IPS-NIHi7 (cell line): ENCODE measurements around the gene AK5.
A peak's percentile ranks its signal among the peaks of the same experiment; 100 is the strongest.
"Not testable (repeated sequence)": the region's sequence is repeated elsewhere in the genome, so short reads cannot be mapped to it uniquely, and the experiment has no call there.

Source experiments
- DNase-seq: peaks from one replicate; pipeline ENCODE4 v3.0.0; 2012; ENCODE audit warnings: mixed read lengths; ENCODE audit errors: extremely low spot score

The AK5 gene

GRCh38 chr1:77506771-77507170, 225.0 kb downstream of the AK5 start:
- DNase-seq: no peak

- DNase-seq: no peak
These were observed 227.3 kb downstream of the AK5 start for GRCh38 chr1:77509051-77509492.

DNA sequence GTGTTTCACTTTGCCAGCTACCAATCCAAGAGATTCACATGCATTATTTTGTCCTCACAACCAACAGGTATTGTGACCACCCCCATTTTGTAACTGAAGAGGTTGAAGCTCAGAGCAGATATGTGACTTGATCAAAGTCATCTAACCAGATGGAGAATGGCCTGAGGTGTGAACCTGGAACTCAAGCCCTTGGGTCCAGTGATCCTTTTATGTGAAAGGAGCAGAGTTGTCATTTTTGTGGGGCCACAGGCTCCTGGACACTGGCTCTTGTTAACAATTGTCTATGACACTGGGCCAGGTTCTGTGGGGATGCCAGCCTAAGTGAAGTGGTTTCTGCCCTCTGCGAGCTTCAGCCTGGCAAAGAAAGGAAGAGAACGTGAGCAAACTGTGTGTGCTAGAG, 228.1 kb downstream of the AK5 start:
- no peak for DNase-seq

DNA sequence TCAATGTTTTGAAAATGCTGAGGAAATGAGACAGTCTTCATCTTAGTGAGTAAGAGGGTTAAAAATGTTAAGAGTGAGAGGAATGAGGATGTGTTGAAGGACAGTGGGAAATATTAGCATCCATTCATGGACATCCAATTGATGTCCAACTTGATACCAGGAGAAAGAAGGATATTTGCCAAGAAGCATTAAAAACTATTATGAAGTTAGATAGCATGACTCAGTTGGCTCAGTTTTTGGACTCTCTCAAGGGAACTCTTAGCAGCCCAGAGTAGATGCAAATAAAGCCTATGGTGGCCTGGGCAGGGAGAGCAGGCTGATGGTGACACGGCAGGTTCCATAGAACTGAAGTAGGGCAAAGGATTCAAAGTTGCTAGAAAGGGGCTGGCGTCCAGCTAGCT, 229.6 kb downstream of the AK5 start:
- DNase-seq: no peak

GRCh38 chr1:77512650-77513049, 230.8 kb downstream of the AK5 start:
- DNase-seq: not testable (repeated sequence)

- peak; percentile 33 for DNase-seq
These were observed 232.3 kb downstream of the AK5 start for GRCh38 chr1:77513839-77514763.

DNA sequence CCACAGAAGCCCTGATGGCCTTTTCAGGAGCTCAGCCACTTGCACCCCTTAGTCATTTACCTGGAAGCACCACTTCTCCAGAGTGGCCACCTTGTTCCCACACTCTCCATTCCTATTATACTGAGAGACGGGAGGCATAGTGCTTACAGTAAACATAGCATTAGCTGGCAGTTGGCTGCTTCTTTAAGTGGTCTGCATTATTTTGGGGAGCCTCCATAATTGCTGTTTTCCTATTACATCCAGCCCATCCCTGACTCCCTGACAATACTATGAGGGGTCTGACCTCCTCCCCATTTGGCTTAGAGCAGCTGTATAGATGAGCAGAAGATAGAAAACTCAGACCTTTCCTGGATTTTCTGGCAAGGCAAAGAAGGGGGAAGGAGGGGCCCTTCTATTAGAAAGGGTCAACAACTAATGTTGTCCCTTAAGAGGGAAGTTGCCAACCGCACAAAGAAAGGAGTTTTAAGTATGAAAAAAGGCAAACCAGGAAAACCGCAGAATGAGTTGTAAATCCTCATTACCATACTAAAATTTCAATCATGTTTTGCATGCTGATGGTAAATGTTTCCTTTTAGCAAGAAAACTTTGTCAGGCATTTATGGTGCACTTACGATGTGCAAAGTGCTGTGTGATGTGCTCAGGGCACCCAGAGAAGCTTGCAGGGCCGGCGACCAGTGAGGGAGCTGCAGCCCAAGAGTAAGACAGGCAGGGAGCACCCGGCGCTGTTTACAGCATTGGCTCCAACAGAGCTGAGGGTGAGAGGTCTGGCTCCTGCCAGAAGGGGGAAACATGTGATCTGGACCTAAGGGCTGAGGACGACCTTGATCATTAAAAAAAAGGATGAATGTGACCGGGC, 233.3 kb downstream of the AK5 start:
- peak; percentile 82 for DNase-seq

- DNase-seq: no peak
These were observed 234.3 kb downstream of the AK5 start for GRCh38 chr1:77516106-77516505.

DNA sequence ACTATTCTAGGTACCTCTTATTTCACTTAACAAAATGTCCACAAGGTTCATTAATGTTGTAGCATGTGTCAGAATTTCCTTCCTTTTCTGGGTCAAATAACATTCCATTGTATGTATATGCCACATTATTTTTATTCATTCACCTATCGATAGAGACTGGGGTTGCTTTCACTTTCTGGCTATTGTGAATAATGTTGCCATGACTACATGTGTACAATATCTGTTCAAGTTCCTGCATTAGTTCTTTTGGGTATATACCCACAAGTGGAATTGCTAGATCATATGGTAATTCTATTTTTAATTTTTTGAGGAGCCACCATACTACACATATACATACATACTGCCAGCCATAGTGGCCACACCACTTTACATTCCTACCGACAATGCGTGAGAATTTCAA, 242.2 kb downstream of the AK5 start:
- DNase-seq: no peak

DNA sequence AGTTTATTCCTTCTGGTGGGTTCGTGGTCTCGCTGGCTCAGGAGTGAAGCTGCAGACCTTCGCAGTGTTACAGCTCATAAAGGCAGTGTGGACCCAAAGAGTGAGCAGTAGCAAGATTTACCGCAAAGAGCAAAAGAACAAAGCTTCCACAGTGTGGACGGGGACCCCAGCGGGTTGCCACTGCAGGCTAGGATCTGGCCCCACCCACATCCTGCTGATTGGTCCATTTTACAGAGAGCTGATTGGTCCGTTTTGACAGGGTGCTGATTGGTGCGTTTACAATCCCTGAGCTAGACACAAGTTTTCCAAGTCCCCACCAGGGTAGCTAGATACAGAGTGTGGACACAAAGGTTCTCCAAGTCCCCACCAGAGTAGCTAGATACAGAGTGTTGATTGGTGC, 249.3 kb downstream of the AK5 start:
- not testable (repeated sequence) for DNase-seq

- not testable (repeated sequence) for DNase-seq
These were observed 249.9 kb downstream of the AK5 start for GRCh38 chr1:77531596-77532280.

GRCh38 chr1:77532641-77533040, 250.8 kb downstream of the AK5 start:
- DNase-seq: no peak

- peak; percentile 80 for DNase-seq
These were observed 252.0 kb downstream of the AK5 start for GRCh38 chr1:77533660-77534305.

DNA sequence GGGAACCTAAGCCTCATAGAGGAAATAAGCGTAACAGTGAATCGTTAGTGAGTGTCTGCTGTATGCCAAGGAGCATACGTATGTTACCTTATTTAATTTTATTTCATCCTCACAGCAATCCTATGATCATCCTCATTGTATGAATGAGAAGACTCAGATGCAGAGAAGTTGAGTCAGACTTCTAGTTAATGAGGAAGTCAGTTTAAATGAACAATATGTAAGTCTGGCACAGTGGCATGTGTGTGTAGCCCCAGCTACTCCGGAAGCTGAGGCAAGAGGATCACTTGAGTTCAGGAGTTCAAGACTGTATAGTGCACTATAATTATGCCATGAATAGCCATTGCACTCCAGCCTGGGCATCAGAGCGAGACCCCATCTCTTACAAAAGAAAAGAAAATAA, 252.6 kb downstream of the AK5 start:
- no peak for DNase-seq

DNA sequence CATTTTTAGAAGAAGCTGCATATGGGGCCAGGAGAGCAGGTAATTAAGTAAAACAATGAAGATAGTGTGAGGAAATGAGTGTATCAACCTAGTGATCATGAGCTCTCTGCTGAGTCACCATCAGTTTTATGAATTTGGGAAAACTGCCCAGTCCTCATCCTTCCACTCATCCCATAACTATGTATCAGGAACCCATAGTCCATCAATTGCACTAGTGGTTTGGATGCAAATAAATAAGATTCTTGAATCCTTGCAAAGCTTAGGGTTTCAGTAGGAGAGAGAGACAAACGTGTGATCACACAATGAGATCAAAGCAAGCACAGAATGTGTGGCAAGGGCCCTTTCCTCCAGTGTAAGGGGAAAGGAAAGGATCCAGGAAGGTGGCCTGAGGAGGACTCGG, 255.0 kb downstream of the AK5 start:
- no peak for DNase-seq

DNA sequence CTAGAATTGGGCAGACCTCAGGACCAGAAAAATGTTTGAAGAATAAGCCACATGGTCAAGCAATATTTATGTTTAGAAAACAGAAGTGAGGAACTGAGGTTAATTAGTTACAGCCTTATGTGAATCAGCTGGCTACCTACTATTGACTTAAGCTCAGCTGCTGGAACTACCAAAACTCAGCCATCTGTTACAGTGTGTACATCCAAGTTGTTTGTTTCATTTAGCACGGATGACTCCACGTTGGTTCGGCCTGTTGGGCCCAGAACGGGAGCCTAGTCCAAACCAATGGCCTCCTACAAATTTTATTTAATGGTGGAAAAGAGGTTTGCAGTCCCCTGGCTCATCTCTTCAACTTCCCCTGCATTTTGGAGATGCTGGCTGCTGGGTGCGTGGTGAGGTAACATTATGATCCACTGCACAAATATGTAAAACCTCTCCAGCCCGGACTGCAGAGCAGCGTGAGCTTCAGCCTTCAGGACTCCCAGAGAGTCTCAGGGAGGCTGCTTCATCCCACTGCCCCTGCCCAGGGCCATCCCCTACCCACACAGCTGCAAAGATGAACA, 257.2 kb downstream of the AK5 start:
- DNase-seq: no peak

DNA sequence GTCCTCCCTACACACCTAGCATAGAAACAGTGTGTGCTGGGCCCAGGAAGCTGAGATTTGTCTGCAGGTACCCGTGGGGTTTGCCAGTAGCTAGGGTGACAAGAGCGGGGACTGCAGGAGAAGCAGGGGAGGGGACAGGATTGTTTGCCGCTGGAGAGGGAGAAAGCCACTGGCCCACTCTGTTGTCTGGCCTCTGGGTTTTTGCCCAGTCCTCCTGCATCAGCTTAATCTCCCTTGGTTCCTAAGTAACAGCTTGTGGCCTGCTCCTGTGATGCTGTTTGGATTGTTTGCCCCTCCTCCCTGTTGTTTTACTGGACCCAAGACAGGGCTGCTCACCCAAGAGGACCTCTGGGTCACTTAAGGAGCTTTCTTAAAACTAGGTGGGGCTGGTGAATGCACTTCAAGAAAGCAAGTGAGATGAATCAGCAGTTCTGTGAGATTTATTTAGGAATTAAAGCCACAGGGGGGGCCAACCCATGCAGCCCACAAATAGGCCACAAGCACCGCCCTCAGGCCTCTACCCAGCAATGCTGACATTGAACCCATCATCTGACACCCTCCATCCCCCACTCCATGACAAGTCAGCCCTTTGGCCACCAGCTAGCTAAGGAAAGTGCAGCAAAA, 257.8 kb downstream of the AK5 start:
- no peak for DNase-seq

DNA sequence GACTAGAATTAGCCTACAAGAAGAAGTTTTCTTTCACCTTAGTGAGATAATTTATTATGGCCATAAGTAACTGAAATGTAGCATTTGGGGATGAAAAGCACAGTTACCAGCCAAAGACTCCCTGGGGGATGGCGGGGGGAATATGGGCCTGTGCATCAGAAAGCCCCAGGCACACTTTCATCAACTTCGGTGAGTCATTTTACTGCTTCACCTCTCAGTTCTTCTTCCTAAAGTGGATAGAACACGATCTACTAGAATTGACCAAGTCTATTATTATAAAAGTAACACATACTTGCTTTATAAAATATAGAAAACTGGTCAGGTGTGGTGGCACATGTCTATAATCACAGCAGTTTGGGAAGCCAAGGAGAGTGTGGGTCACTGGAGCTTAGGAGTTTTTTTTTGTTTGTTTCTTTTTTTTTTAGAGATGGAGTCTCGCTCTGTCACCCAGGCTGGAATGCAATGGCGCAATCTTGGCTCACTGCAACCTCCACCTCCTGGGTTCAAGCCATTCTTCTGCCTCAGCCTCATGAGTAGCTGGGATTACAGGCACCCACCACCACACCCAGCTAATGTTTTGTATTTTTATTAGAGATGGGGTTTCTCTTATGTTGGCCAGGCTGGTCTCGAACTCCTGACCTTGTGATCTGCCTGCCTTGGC, 258.8 kb downstream of the AK5 start:
- no peak for DNase-seq

- DNase-seq: no peak
These were observed 259.3 kb downstream of the AK5 start for GRCh38 chr1:77541162-77541545.

- DNase-seq: no peak
These were observed 261.1 kb downstream of the AK5 start for GRCh38 chr1:77542813-77543420.
